Hepatocyte (in vitro differentiated cells): Measurements from ENCODE around the gene RALGAPB. TPM values are rescaled to one million over a fixed set of nuclear protein-coding genes. Genes with fewer than 3 reads are reported as not detected.

ENCODE experiments used
- DNase-seq: peaks from one replicate; pipeline ENCODE4 v3.0.0-alpha.2; 2016; ENCODE audit warnings: low spot score
- H2AFZ ChIP-seq: fragments of 200-600 bp; sonication (generic); 2 replicates; pipeline ENCODE4 v1.6.0; 2016; ENCODE audit warnings: antibody characterized with exemption, mild to moderate bottlenecking
- H3K27ac ChIP-seq: fragments of 200-600 bp; sonication (generic); 2 replicates; pipeline ENCODE4 v1.5.1; 2016; ENCODE audit warnings: mild to moderate bottlenecking
- H3K27me3 ChIP-seq: fragments of 200-600 bp; sonication (generic); 2 replicates; pipeline ENCODE4 v1.6.1; 2016
- H3K36me3 ChIP-seq: fragments of 200-600 bp; sonication (generic); replicated peaks from 2 replicates; pipeline ENCODE4 v1.5.1; 2016; ENCODE audit warnings: low read depth; ENCODE audit not compliant: insufficient read depth
- H3K4me1 ChIP-seq: fragments of 200-600 bp; sonication (generic); 2 replicates; pipeline ENCODE4 v1.5.1; 2016; ENCODE audit warnings: mild to moderate bottlenecking, moderate library complexity; ENCODE audit not compliant: insufficient read depth
- H3K4me2 ChIP-seq: fragments of 200-600 bp; sonication (generic); 2 replicates; pipeline ENCODE4 v1.6.0; 2016
- H3K4me3 ChIP-seq: fragments of 200-600 bp; sonication (generic); 2 replicates; pipeline ENCODE4 v1.5.1; 2016; ENCODE audit warnings: mild to moderate bottlenecking
- H3K79me2 ChIP-seq: fragments of 200-600 bp; sonication (generic); 2 replicates; pipeline ENCODE4 v1.6.0; 2017; ENCODE audit warnings: mild to moderate bottlenecking
- H3K9me2 ChIP-seq: fragments of 200-600 bp; sonication (generic); replicated peaks from 2 replicates; pipeline ENCODE4 v1.6.0; 2017; ENCODE audit warnings: mild to moderate bottlenecking; ENCODE audit not compliant: insufficient read depth
- H3K9me3 ChIP-seq: fragments of 200-600 bp; sonication (generic); 2 replicates; pipeline ENCODE4 v1.5.1; 2016; ENCODE audit warnings: low read depth, mild to moderate bottlenecking
- H4K20me1 ChIP-seq: fragments of 200-600 bp; sonication (generic); 2 replicates; pipeline ENCODE4 v1.6.0; 2016; ENCODE audit warnings: mild to moderate bottlenecking; ENCODE audit not compliant: insufficient read depth, poor library complexity, severe bottlenecking
- CTCF ChIP-seq: fragments of 200-600 bp; sonication (generic); IDR thresholded peaks from 2 replicates; pipeline ENCODE4 v1.5.1; 2016; ENCODE audit warnings: antibody characterized with exemption, mild to moderate bottlenecking; ENCODE audit not compliant: poor library complexity
- EZH2 ChIP-seq: fragments of 200-600 bp; sonication (generic); IDR thresholded peaks from 2 replicates; pipeline ENCODE4 v1.6.1; 2016; ENCODE audit warnings: antibody characterized with exemption, mild to moderate bottlenecking, borderline replicate concordance
- EZH2phosphoT487 ChIP-seq: fragments of 200-600 bp; sonication (generic); IDR thresholded peaks from one replicate; pipeline ENCODE4 v1.6.1; 2018; ENCODE audit warnings: antibody characterized with exemption, mild to moderate bottlenecking, low read depth, moderate library complexity; ENCODE audit not compliant: unreplicated experiment, severe bottlenecking
- WGBS: methylation state at CpG from one replicate; pipeline ENCODE4 v1.1.6; 2016; ENCODE audit warnings: low lambda C conversion rate; ENCODE audit errors: missing lambda C conversion rate; 5-methylcytosine and 5-hydroxymethylcytosine counted together
- polyA plus RNA-seq: library from polyadenylated mRNA; unstranded; fragments of >200 nt; fragmentation: Nextera tagmentation; extraction: Ambion mirVana; gene quantifications from 2 replicates; pipeline ENCODE4 v1.2.1, GENCODE V29; 2016
- total RNA-seq: library from RNA; depleted of rRNA; stranded (reverse); fragments of >200 nt; gene quantifications from 2 replicates; pipeline ENCODE4 v1.2.3, GENCODE V29; 2014

RALGAPB gene
- total and polyA plus RNA-seq, 2 experiments from 2014 or later = 7.7 to 31.8 TPM

- DNase-seq = no peak
- H3K27me3 ChIP-seq = no peaks in the 10 kb centered on the region
- H3K9me2 ChIP-seq = no peaks in the 10 kb centered on the region
- H3K36me3 ChIP-seq = no peaks in the 10 kb centered on the region
- H3K4me1 ChIP-seq = no peaks in the 10 kb centered on the region
- H3K79me2 ChIP-seq = no peaks in the 10 kb centered on the region
- H3K4me2 ChIP-seq = no peak overlapping the region
- no peaks in the 10 kb centered on the region for H3K9me3 ChIP-seq
- H4K20me1 ChIP-seq = no peaks in the 10 kb centered on the region
- no peak overlapping the region for H3K27ac ChIP-seq
- 66% methylated on average over 7 of the region's 7 CpGs for WGBS
- no peak for TF ChIP-seq EZH2
- TF ChIP-seq CTCF = no peak
- no peak for TF ChIP-seq EZH2phosphoT487
- no peak overlapping the region for H2AFZ ChIP-seq
- no peak overlapping the region for H3K4me3 ChIP-seq
Observed at GRCh38 chr20:38584099-38584763, 111.6 kb downstream of the RALGAPB start.

GRCh38 chr20:38585404-38586180, 112.9 kb downstream of the RALGAPB start:
- H3K9me2 ChIP-seq = no peaks in the 10 kb centered on the region
- no peak overlapping the region for H3K4me3 ChIP-seq
- no peaks in the 10 kb centered on the region for H3K79me2 ChIP-seq
- TF ChIP-seq CTCF (no peak), EZH2 (no peak), EZH2phosphoT487 (no peak)
- no peak overlapping the region for H3K27ac ChIP-seq
- no peak for DNase-seq
- H3K9me3 ChIP-seq = no peaks in the 10 kb centered on the region
- H3K27me3 ChIP-seq = no peaks in the 10 kb centered on the region
- no peaks in the 10 kb centered on the region for H3K36me3 ChIP-seq
- H3K4me2 ChIP-seq = no peak overlapping the region
- no peaks in the 10 kb centered on the region for H4K20me1 ChIP-seq
- H3K4me1 ChIP-seq = no peaks in the 10 kb centered on the region
- H2AFZ ChIP-seq = no peak overlapping the region
- WGBS = 79% methylated on average over 10 of the region's 10 CpGs

- Histone ChIP-seq H3K9me2 (no peaks in the 10 kb centered on the region), H3K4me1 (no peaks in the 10 kb centered on the region), H3K4me2 (no peak overlapping the region), H3K27ac (no peak overlapping the region), H3K27me3 (no peaks in the 10 kb centered on the region), H3K4me3 (no peak overlapping the region), H3K79me2 (no peaks in the 10 kb centered on the region), H2AFZ (no peak overlapping the region), H3K9me3 (no peaks in the 10 kb centered on the region), H4K20me1 (no peaks in the 10 kb centered on the region), H3K36me3 (no peaks in the 10 kb centered on the region)
- TF ChIP-seq EZH2 = no peak
- TF ChIP-seq CTCF = no peak
- no peak for TF ChIP-seq EZH2phosphoT487
- no peak for DNase-seq
- 63% methylated on average over 3 of the region's 3 CpGs for WGBS
Observed at GRCh38 chr20:38586181-38586525, 113.5 kb downstream of the RALGAPB start.
